Mesendoderm (in vitro differentiated cells): Measurements from ENCODE around the gene KRTAP5-8.

Experiments used
- DNase-seq: peaks from one replicate; pipeline ENCODE4 v3.0.0; 2013
- H2AK5ac ChIP-seq: 2 replicates; pipeline ENCODE4 v1.6.1; 2013; ENCODE audit warnings: low read length, inconsistent platforms
- H2BK120ac ChIP-seq: 2 replicates; pipeline ENCODE4 v1.6.1; 2013; ENCODE audit warnings: low read depth, mild to moderate bottlenecking, low read length, moderate library complexity, mixed read lengths
- H2BK15ac ChIP-seq: replicated peaks from 2 replicates; pipeline ENCODE4 v1.6.1; 2013; ENCODE audit warnings: low read depth, mild to moderate bottlenecking, moderate library complexity
- H2BK5ac ChIP-seq: 2 replicates; pipeline ENCODE4 v1.6.1; 2013; ENCODE audit warnings: low read length, inconsistent platforms
- H3K18ac ChIP-seq: 2 replicates; pipeline ENCODE4 v1.6.1; 2013; ENCODE audit warnings: mild to moderate bottlenecking, low read length, mixed read lengths
- H3K23ac ChIP-seq: one replicate; pipeline ENCODE4 v1.6.1; 2013; ENCODE audit warnings: low read length
- H3K27ac ChIP-seq: 2 replicates; pipeline ENCODE4 v1.5.1; 2013; ENCODE audit warnings: low read depth, mild to moderate bottlenecking, inconsistent platforms, low read length, moderate library complexity
- H3K27me3 ChIP-seq: 2 replicates; pipeline ENCODE4 v1.6.1; 2013; ENCODE audit warnings: low read length, control low read depth, mild to moderate bottlenecking, inconsistent platforms; ENCODE audit not compliant: insufficient read depth, poor library complexity
- H3K36me3 ChIP-seq: 2 replicates; pipeline ENCODE4 v1.6.1; 2013; ENCODE audit warnings: low read length, inconsistent platforms; ENCODE audit not compliant: control insufficient read depth, insufficient read depth
- H3K4ac ChIP-seq: one replicate; pipeline ENCODE4 v1.6.1; 2013; ENCODE audit warnings: low read depth, mild to moderate bottlenecking, low read length, moderate library complexity
- H3K4me1 ChIP-seq: 2 replicates; pipeline ENCODE4 v1.6.1; 2013; ENCODE audit warnings: low read depth, low read length, inconsistent platforms; ENCODE audit not compliant: control insufficient read depth
- H3K4me2 ChIP-seq: 2 replicates; pipeline ENCODE4 v1.6.1; 2013; ENCODE audit warnings: low read length
- H3K4me3 ChIP-seq: 2 replicates; pipeline ENCODE4 v1.5.1; 2013; ENCODE audit warnings: mild to moderate bottlenecking, low read length
- H3K56ac ChIP-seq: one replicate; pipeline ENCODE4 v1.6.1; 2013; ENCODE audit warnings: low read length
- H3K79me1 ChIP-seq: 2 replicates; pipeline ENCODE4 v1.6.1; 2013; ENCODE audit warnings: low read length, inconsistent platforms
- H3K79me2 ChIP-seq: 2 replicates; pipeline ENCODE4 v1.6.1; 2013; ENCODE audit warnings: mild to moderate bottlenecking, low read length; ENCODE audit not compliant: control insufficient read depth, insufficient read depth
- H3K9ac ChIP-seq: 2 replicates; pipeline ENCODE4 v1.6.1; 2013; ENCODE audit warnings: low read length, inconsistent platforms
- H4K5ac ChIP-seq: one replicate; pipeline ENCODE4 v1.6.1; 2013; ENCODE audit warnings: low read length
- H4K8ac ChIP-seq: one replicate; pipeline ENCODE4 v1.6.1; 2013; ENCODE audit warnings: low read depth, mild to moderate bottlenecking, control low read depth, low read length, moderate library complexity
- WGBS: extraction: QIAGEN DNeasy Blood & Tissue Kit; methylation state at CpG from one replicate; pipeline ENCODE4 v1.1.7; 2013; ENCODE audit warnings: low lambda C conversion rate, missing lambda C conversion rate; ENCODE audit not compliant: insufficient coverage; ENCODE audit errors: extremely low coverage; 5-methylcytosine and 5-hydroxymethylcytosine counted together

The KRTAP5-8 gene

DNA sequence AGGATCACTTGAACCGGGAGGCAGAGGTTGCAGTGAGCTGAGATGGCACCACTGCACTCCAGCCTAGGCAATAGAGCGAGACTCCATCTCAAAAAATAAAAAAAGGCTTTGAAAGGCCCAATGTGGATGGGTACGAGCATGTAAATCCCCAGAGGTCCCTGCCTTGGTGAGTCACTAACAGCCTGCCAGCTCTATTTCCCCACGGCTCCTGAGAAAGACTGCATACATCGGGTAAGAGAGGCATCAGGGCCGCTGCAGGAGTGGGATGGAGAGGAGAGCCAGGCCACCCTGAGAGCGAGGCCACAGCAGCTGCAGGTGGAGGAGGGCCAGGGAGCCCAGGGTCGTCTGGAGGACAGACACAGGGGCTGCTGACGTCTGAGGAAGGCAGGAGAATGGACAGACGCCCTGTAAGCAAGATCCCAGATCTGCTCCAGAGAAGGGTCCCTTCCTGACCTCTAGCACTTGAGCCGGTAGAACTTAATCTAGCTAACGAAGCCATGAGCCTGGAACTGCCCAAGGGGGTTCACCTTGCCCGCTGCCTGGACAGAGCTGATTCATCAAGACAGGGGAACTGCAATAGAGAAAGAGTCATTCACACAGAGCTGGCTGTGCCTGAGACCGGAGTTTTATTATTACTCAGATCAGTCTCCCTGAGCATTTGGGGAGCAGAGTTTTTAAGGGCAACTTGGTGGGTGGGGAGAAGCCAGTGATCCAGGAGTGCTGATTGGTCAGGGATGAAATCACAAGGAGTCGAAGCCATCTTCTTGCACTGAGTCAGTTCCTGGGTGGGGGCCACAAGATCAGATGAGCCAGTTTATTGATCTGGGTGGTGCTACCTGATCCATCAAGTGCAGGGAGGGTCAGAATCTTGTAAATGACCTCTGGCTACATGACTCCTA is 5.3 kb downstream of the KRTAP5-8 start:
- H3K4ac ChIP-seq, result no peak overlapping the region
- H3K79me1 ChIP-seq, result no peaks in the 10 kb centered on the region
- H2BK5ac ChIP-seq, result no peak overlapping the region
- H4K8ac ChIP-seq, result no peak overlapping the region
- peaks cover 1% of the 10 kb centered on the region for H3K4me1 ChIP-seq
- no peak overlapping the region for H3K4me2 ChIP-seq
- H2BK15ac ChIP-seq, result no peak overlapping the region
- no peaks in the 10 kb centered on the region for H3K27me3 ChIP-seq
- H3K4me3 ChIP-seq, result no peak overlapping the region
- no peak overlapping the region for H3K18ac ChIP-seq
- H3K56ac ChIP-seq, result no peak overlapping the region
- no CpG with 5 or more reads among the region's 15 CpGs for WGBS
- H3K27ac ChIP-seq, result no peak overlapping the region
- no peak overlapping the region for H3K9ac ChIP-seq
- H3K36me3 ChIP-seq, result no peaks in the 10 kb centered on the region
- DNase-seq, result no peak
- no peak overlapping the region for H2AK5ac ChIP-seq
- no peak overlapping the region for H4K5ac ChIP-seq
- H3K79me2 ChIP-seq, result no peaks in the 10 kb centered on the region
- H2BK120ac ChIP-seq, result no peak overlapping the region
- H3K23ac ChIP-seq, result no peak overlapping the region

DNA sequence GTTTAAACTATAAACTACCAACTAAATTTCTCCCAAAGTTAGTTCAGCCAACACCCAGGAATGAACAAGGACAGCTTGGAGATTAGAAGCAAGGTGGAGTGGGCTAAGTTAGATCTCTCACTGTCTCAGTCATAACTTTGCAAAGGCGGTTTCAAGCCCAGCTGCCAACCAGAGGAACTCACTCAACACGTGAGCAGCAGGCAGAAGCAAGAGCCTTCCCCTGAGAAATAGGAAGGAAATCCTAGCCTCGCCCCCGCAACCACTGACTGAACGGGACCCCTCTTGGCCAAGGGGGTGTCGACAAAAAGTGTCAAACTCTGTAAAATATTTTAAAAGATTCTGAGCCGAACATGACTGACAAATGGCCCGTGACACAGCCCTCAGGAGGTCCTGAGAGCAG is 6.0 kb downstream of the KRTAP5-8 start:
- Histone ChIP-seq H3K56ac (no peak overlapping the region), H3K79me1 (no peaks in the 10 kb centered on the region), H2BK15ac (no peak overlapping the region), H3K4me3 (no peak overlapping the region), H2BK5ac (no peak overlapping the region), H3K18ac (no peak overlapping the region), H3K9ac (no peak overlapping the region), H4K5ac (no peak overlapping the region), H3K4me2 (no peak overlapping the region), H3K4me1 (peaks cover 1% of the 10 kb centered on the region), H3K79me2 (no peaks in the 10 kb centered on the region), H2AK5ac (no peak overlapping the region), H2BK120ac (no peak overlapping the region), H3K27ac (no peak overlapping the region), H3K27me3 (no peaks in the 10 kb centered on the region), H3K36me3 (no peaks in the 10 kb centered on the region), H4K8ac (no peak overlapping the region), H3K4ac (no peak overlapping the region), H3K23ac (no peak overlapping the region)
- no peak for DNase-seq
- no CpG with 5 or more reads among the region's 8 CpGs for WGBS

DNA sequence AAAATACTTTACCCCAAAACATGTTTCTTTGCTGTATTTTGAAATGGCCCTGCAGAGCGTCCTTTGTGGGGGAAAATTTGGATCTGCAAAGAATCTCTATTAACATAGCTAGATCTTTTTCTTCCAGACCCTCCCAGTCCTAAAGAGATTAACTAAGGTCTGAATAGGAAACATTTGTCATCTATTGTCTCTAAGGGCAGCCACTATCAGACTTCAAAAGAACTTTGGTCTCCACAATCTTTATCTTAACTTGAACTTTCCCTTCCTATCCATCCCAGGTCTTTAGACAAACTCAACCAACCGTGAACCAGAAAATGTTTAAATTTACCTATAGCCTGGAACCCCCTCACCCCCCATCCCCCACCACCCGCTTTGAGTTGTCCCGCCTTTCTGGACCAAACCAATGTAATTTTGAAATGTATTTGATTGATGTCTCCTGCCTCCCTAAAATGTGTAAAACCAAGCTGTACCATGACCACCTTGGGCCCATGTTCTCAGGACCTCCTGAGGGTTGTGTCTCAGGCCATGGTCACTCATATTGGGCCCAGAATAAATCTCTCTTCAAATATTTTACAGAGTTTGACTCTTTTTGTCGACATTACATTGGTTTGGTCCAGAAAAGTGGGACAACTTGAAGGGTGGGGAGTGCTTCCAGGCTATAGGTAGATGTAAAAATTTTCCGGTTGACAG is 6.8 kb downstream of the KRTAP5-8 start:
- H2AK5ac ChIP-seq, result no peak overlapping the region
- WGBS, result no CpG with 5 or more reads among the region's 6 CpGs

DNA sequence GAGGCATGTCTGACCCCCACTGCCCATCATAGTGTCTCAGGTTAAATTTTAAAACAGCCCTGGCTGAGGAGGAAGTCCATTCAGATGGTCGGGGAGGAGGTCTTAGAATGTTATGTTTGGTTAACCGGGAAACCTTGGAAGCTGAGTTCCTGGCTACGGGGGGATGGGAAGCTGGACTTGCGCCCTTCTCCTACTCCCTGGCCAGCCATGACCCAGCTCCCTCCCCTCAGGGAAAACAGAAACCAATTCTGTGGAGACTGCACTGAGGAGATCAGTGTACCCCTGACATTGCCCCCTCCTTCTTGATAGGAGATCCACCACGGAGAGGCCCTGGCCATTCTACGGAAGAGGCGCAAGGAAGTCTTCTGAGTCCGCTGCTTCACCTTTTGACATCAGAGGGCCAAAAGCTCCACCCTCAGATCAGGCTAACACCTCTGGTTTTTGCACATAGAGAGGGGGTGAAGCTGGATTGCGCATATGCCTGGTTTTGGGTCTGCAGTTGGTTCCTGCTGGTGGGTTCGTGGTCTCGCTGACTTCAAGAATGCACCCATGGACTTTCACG is 7.7 kb downstream of the KRTAP5-8 start:
- H3K4me3 ChIP-seq, result no peak overlapping the region
- no peak overlapping the region for H3K18ac ChIP-seq
- no peak overlapping the region for H4K8ac ChIP-seq
- WGBS, result no CpG with 5 or more reads among the region's 12 CpGs
- no peak overlapping the region for H2BK120ac ChIP-seq
- peaks cover 1% of the 10 kb centered on the region for H3K4me1 ChIP-seq
- no peaks in the 10 kb centered on the region for H3K79me2 ChIP-seq
- no peak overlapping the region for H2BK15ac ChIP-seq
- H3K9ac ChIP-seq, result no peak overlapping the region
- no peaks in the 10 kb centered on the region for H3K79me1 ChIP-seq
- H3K23ac ChIP-seq, result no peak overlapping the region
- no peak overlapping the region for H2BK5ac ChIP-seq
- H3K4ac ChIP-seq, result no peak overlapping the region
- H3K36me3 ChIP-seq, result no peaks in the 10 kb centered on the region
- H3K27me3 ChIP-seq, result no peaks in the 10 kb centered on the region
- H2AK5ac ChIP-seq, result no peak overlapping the region
- H4K5ac ChIP-seq, result no peak overlapping the region
- no peak overlapping the region for H3K27ac ChIP-seq
- DNase-seq, result no peak
- no peak overlapping the region for H3K4me2 ChIP-seq
- H3K56ac ChIP-seq, result no peak overlapping the region

More for the DNA sequence above, 6.8 kb downstream of the KRTAP5-8 start:
- no peak overlapping the region for H3K56ac ChIP-seq
- H3K4me2 ChIP-seq, result no peak overlapping the region
- H3K79me2 ChIP-seq, result no peaks in the 10 kb centered on the region
- H3K18ac ChIP-seq, result no peak overlapping the region
- H3K79me1 ChIP-seq, result no peaks in the 10 kb centered on the region
- H2BK120ac ChIP-seq, result no peak overlapping the region
- H3K36me3 ChIP-seq, result no peaks in the 10 kb centered on the region
- H3K27me3 ChIP-seq, result no peaks in the 10 kb centered on the region
- no peak overlapping the region for H4K5ac ChIP-seq
- H3K4me1 ChIP-seq, result peaks cover 1% of the 10 kb centered on the region
- no peak overlapping the region for H2BK5ac ChIP-seq
- H3K9ac ChIP-seq, result no peak overlapping the region
- H4K8ac ChIP-seq, result no peak overlapping the region
- DNase-seq, result peak; percentile 36
- H3K4ac ChIP-seq, result no peak overlapping the region
- no peak overlapping the region for H3K23ac ChIP-seq
- no peak overlapping the region for H3K27ac ChIP-seq
- no peak overlapping the region for H3K4me3 ChIP-seq
- no peak overlapping the region for H2BK15ac ChIP-seq

DNA sequence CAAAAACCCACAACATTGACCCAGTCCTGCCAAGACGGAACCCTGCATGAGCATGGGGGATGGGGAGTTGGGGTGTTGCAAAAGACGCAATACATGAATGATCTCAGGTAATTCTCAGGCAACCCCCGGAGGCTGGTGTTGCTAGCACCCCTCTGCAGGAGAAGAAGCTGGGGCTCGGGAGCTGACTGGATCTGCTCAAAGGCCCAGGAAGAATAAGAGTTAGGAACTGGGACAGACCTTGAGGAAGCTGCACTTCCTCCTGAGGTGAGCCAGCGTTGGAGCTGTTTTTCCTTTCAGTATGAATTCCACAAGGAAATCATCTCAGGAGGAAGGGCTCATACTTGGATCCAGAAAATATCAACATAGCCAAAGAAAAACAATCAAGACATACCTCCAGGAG is 10.3 kb downstream of the KRTAP5-8 start, which contains the start of gene KRTAP5-9:
KRTAP5-9 (plus strand) TSS at position 301 of the 400 bp plus-strand sequence. CDS start 238 bp downstream, outside the sequence.
- no peak within 1 kb of the TSS for H2AK5ac ChIP-seq
- H3K9ac ChIP-seq, result no peak within 1 kb of the TSS
- H2BK5ac ChIP-seq, result no peak within 1 kb of the TSS
- no peak within 1 kb of the TSS for H3K56ac ChIP-seq
- no peak within 1 kb of the TSS for H4K8ac ChIP-seq
- no peak for DNase-seq
- no peak within 1 kb of the TSS for H2BK15ac ChIP-seq
- H3K4me3 ChIP-seq, result no peak within 1 kb of the TSS
- H2BK120ac ChIP-seq, result no peak within 1 kb of the TSS
- H3K36me3 ChIP-seq, result no peaks in the 10 kb centered on the region
- H3K4ac ChIP-seq, result no peak within 1 kb of the TSS
- peaks cover 1% of the 10 kb centered on the region for H3K4me1 ChIP-seq
- no peaks in the 10 kb centered on the region for H3K79me1 ChIP-seq
- H3K4me2 ChIP-seq, result no peak within 1 kb of the TSS
- no peak within 1 kb of the TSS for H3K23ac ChIP-seq
- H4K5ac ChIP-seq, result no peak within 1 kb of the TSS
- no peaks in the 10 kb centered on the region for H3K27me3 ChIP-seq
- WGBS, result no CpG with 5 or more reads among the region's 5 CpGs
- H3K27ac ChIP-seq, result no peak within 1 kb of the TSS
- H3K79me2 ChIP-seq, result no peaks in the 10 kb centered on the region
- H3K18ac ChIP-seq, result no peak within 1 kb of the TSS
